BE2C (cell line): ENCODE measurements around the gene PTPRD.

Experiments used
- DNase-seq: peaks from one replicate; pipeline ENCODE4 v3.0.0-alpha.2; 2020
- H3K27me3 ChIP-seq: fragments of 250-450 bp; sonication (Bioruptor Pico); 2 replicates; pipeline ENCODE4 v1.5.1; 2020; ENCODE audit warnings: mild to moderate bottlenecking
- H3K36me3 ChIP-seq: fragments of 250-450 bp; sonication (Bioruptor Pico); 2 replicates; pipeline ENCODE4 v1.5.1; 2020; ENCODE audit warnings: mild to moderate bottlenecking
- H3K4me1 ChIP-seq: fragments of 250-450 bp; sonication (Bioruptor Pico); 2 replicates; pipeline ENCODE4 v1.5.1; 2020
- H3K4me3 ChIP-seq: 2 replicates; pipeline ENCODE4 v1.5.1; 2011; ENCODE audit warnings: low read depth, low read length
- H3K9me3 ChIP-seq: fragments of 250-450 bp; sonication (Bioruptor Pico); 2 replicates; pipeline ENCODE4 v1.5.1; 2020
- CTCF ChIP-seq: IDR thresholded peaks from 2 replicates; pipeline ENCODE4 v1.5.1; 2012; ENCODE audit warnings: mild to moderate bottlenecking, low read depth, low read length

PTPRD gene

GRCh38 chr9:8315211-8315610 lies 2297.6 kb downstream of the PTPRD start:
- Histone ChIP-seq H3K4me1 (no peaks in the 10 kb centered on the region), H3K4me3 (no peak overlapping the region), H3K9me3 (no peaks in the 10 kb centered on the region), H3K27me3 (no peaks in the 10 kb centered on the region), H3K36me3 (no peaks in the 10 kb centered on the region)
- DNase-seq = no peak
- TF ChIP-seq CTCF = no peak

DNA sequence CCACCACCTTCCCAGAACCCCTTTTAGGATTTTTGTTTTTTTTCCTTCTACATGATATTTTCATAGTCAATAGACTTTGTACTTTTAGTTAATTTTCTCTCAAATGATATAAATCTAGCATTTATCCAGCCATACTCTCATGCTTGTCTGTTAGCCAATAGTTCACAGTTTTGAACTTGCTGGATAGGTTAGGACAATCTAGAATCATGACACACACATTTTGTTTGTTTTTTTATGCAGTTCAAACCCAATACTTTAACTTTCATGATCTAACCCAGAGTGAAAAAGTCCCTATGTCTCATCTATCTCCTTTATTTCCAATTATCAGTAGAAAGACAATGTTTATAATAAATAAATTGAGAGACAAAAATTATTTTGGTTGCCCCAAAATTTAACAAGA lies 2303.5 kb downstream of the PTPRD start:
- H3K9me3 ChIP-seq = no peaks in the 10 kb centered on the region
- H3K36me3 ChIP-seq = no peaks in the 10 kb centered on the region
- DNase-seq = no peak
- TF ChIP-seq CTCF = no peak
- no peak overlapping the region for H3K4me3 ChIP-seq
- H3K27me3 ChIP-seq = no peaks in the 10 kb centered on the region
- no peaks in the 10 kb centered on the region for H3K4me1 ChIP-seq

- DNase-seq = no peak
- H3K36me3 ChIP-seq = no peaks in the 10 kb centered on the region
- no peaks in the 10 kb centered on the region for H3K4me1 ChIP-seq
- no peak overlapping the region for H3K4me3 ChIP-seq
- H3K9me3 ChIP-seq = no peaks in the 10 kb centered on the region
- TF ChIP-seq CTCF = no peak
- no peaks in the 10 kb centered on the region for H3K27me3 ChIP-seq
Observed at GRCh38 chr9:8304720-8305119, 2308.1 kb downstream of the PTPRD start.

GRCh38 chr9:8301296-8301695 lies 2311.5 kb downstream of the PTPRD start:
- Histone ChIP-seq H3K9me3 (no peaks in the 10 kb centered on the region), H3K27me3 (no peaks in the 10 kb centered on the region), H3K4me1 (no peaks in the 10 kb centered on the region), H3K4me3 (no peak overlapping the region), H3K36me3 (no peaks in the 10 kb centered on the region)
- no peak for DNase-seq
- no peak for TF ChIP-seq CTCF

GRCh38 chr9:8297047-8297446 lies 2315.8 kb downstream of the PTPRD start:
- DNase-seq = no peak
- H3K36me3 ChIP-seq = no peaks in the 10 kb centered on the region
- H3K4me1 ChIP-seq = no peaks in the 10 kb centered on the region
- no peak for TF ChIP-seq CTCF
- H3K4me3 ChIP-seq = no peak overlapping the region
- H3K27me3 ChIP-seq = no peaks in the 10 kb centered on the region
- no peaks in the 10 kb centered on the region for H3K9me3 ChIP-seq

DNA sequence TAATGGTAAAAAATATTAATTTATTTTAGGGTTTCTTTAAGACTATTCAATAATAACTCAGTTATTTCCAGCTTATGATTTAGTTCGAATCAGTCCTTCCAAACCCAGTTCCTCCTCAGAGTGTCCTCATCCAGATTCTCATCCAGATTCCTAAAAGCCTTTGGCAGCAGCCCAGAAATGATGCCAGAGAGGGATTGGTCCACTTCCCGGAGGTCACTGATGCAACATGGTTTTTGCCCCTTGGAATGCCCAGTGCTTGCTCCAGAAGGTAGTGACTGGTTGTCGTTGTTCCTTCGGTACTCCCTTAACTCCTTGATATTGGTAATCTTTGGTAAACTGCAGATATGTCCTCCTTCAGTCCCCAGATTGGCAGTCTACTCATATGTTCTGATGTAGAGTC lies 2320.1 kb downstream of the PTPRD start:
- H3K36me3 ChIP-seq = no peaks in the 10 kb centered on the region
- no peak for TF ChIP-seq CTCF
- H3K4me3 ChIP-seq = no peak overlapping the region
- DNase-seq = no peak
- no peaks in the 10 kb centered on the region for H3K9me3 ChIP-seq
- H3K27me3 ChIP-seq = no peaks in the 10 kb centered on the region
- no peaks in the 10 kb centered on the region for H3K4me1 ChIP-seq
